K562 (cell line): ENCODE data around the gene CES1. TPM values are rescaled to one million over a fixed set of nuclear protein-coding genes. Genes with fewer than 3 reads are reported as not detected.
"Not testable (repeated sequence)": the region's sequence is repeated elsewhere in the genome, so short reads cannot be mapped to it uniquely, and the experiment has no call there.

Experiments used
- ATAC-seq: fragments of 200-7000 bp; cut with Tn5 transposase; 3 replicates; pipeline ENCODE4 v1.9.1; 2020; ENCODE audit warnings: moderate library complexity
- BruUV-seq: library from RNA; stranded (reverse); fragments of 400-500 nt; replicated peaks from 2 replicates; lab custom pipeline; 2021; lab: Mats Ljungman, UMichigan
- CTCF ChIA-PET: fragments of 300-600 bp; formaldehyde crosslinking; extraction: SDS; loops from one replicate; lab custom pipeline; 2021; ENCODE audit warnings: low intra/inter-chr PET ratio; lab: Yijun Ruan, JAX
- POLR2A ChIA-PET: fragments of 300-600, 350-650 bp; sonication (Branson Sonifier 250); formaldehyde crosslinking; extraction: SDS; loops from one replicate; lab custom pipeline; 2021; ENCODE audit warnings: antibody characterized with exemption, inconsistent platforms; lab: Yijun Ruan, JAX
- DNase-seq, 4 experiments: peaks; one replicate each; pipeline versions ENCODE4 v3.0.0 to v3.0.0-alpha.2; 2011 to 2018; ENCODE audit warnings: low spot score in 3 of 4, mixed read lengths in 3 of 4; ENCODE audit errors: extremely low read depth in 1 of 4
- FAIRE-seq: peaks from 2 replicates; lab custom pipeline; 2011; peaks lifted over from hg19 to GRCh38; lab: Jason Lieb, UNC
- H2AFZ ChIP-seq: 2 replicates; pipeline ENCODE4 v1.6.0; 2011; ENCODE audit warnings: low read depth, low read length, control low read depth, inconsistent platforms
- H3K27ac ChIP-seq: fragments of 200-600 bp; 3 replicates; pipeline ENCODE4 v1.8.0; 2011; ENCODE audit warnings: low read depth, mild to moderate bottlenecking, control low read depth, inconsistent platforms, low read length, moderate library complexity, mixed read lengths; ENCODE audit errors: extremely low read depth
- H3K27me3 ChIP-seq, 2 experiments: fragments of 300-600 bp in 1 of 2; 2 replicates in 1 of 2; 3 replicates in 1 of 2; pipeline versions ENCODE4 v1.6.0 to v1.8.0; 2011; ENCODE audit warnings: inconsistent platforms in 2 of 2, low read length in 2 of 2, mild to moderate bottlenecking in 1 of 2, mixed read lengths in 1 of 2, moderate library complexity in 1 of 2; ENCODE audit not compliant: control insufficient read depth in 2 of 2, insufficient read depth in 2 of 2
- H3K36me3 ChIP-seq: fragments of 300-600 bp; 3 replicates; pipeline ENCODE4 v1.8.0; 2011; ENCODE audit warnings: mild to moderate bottlenecking, low read length, inconsistent platforms; ENCODE audit not compliant: control insufficient read depth, insufficient read depth
- H3K4me1 ChIP-seq, 2 experiments: fragments of 200-600 bp in 1 of 2; replicated peaks in 1 of 2; 2 replicates in 1 of 2; 3 replicates in 1 of 2; pipeline versions ENCODE4 v1.5.1 to v1.8.0; 2011; ENCODE audit warnings: inconsistent platforms in 2 of 2, low read length in 2 of 2, mild to moderate bottlenecking in 1 of 2, mixed read lengths in 1 of 2, moderate library complexity in 1 of 2; ENCODE audit not compliant: control insufficient read depth in 2 of 2, insufficient read depth in 2 of 2
- H3K4me2 ChIP-seq: 2 replicates; pipeline ENCODE4 v1.6.1; 2011; ENCODE audit warnings: low read length, control low read depth, inconsistent platforms, mixed read lengths; ENCODE audit not compliant: insufficient read depth
- H3K4me3 ChIP-seq: fragments of 200-600 bp; sonication (generic), shearing (Covaris generic); 2 replicates; pipeline ENCODE4 v1.5.1; 2016; ENCODE audit warnings: control low read depth, inconsistent platforms
- H3K79me2 ChIP-seq: fragments of 200-600 bp; 3 replicates; pipeline ENCODE4 v1.8.0; 2011; ENCODE audit warnings: low read length, inconsistent platforms; ENCODE audit not compliant: control insufficient read depth, insufficient read depth
- H3K9ac ChIP-seq, 2 experiments: 2 replicates each; pipeline versions ENCODE4 v1.6.0 to v1.6.1; 2011; ENCODE audit warnings: low read depth in 2 of 2, low read length in 2 of 2, control low read depth in 1 of 2, inconsistent platforms in 1 of 2, mild to moderate bottlenecking in 1 of 2, mixed read lengths in 1 of 2; ENCODE audit not compliant: insufficient read depth in 1 of 2
- H3K9me1 ChIP-seq: one replicate; pipeline ENCODE4 v1.6.0; 2011; ENCODE audit warnings: inconsistent platforms, mild to moderate bottlenecking, low read length, moderate library complexity; ENCODE audit not compliant: control insufficient read depth, insufficient read depth
- H3K9me3 ChIP-seq: replicated peaks from 2 replicates; pipeline ENCODE4 v1.5.1; 2011; ENCODE audit warnings: low read depth, low read length, inconsistent platforms; ENCODE audit not compliant: control insufficient read depth, insufficient read depth
- H4K20me1 ChIP-seq: replicated peaks from 2 replicates; pipeline ENCODE4 v1.6.1; 2011; ENCODE audit warnings: low read length, inconsistent platforms, mixed read lengths; ENCODE audit not compliant: control insufficient read depth, insufficient read depth
- CBX5 ChIP-seq: IDR thresholded peaks from 2 replicates; pipeline ENCODE4 v1.6.1; 2014; ENCODE audit warnings: low read depth, borderline replicate concordance
- CEBPG ChIP-seq, 3 experiments: fragments of 200-800 bp in 1 of 3; sonication (Bioruptor generic) in 1 of 3; sonication (generic) in 1 of 3; formaldehyde crosslinking in 1 of 3; IDR thresholded peaks in 2 of 3; conservative IDR thresholded peaks in 1 of 3; 2 replicates each; pipeline versions ENCODE4 v1.6.1 to v1.8.0; 2016 to 2022; ENCODE audit warnings: missing compliant biosample characterization in 2 of 3, missing genetic modification characterization in 2 of 3, mild to moderate bottlenecking in 1 of 3, missing genetic modification reagents in 1 of 3
- FOXA1 ChIP-seq: fragments of 450-650 bp; IDR thresholded peaks from 2 replicates; pipeline ENCODE4 v1.6.1; 2016; ENCODE audit warnings: mild to moderate bottlenecking, borderline replicate concordance
- LCOR ChIP-seq: sonication (generic); formaldehyde crosslinking; IDR thresholded peaks from 2 replicates; pipeline ENCODE4 v1.8.0; 2022; ENCODE audit warnings: mild to moderate bottlenecking, missing genetic modification reagents
- PBX2 ChIP-seq, 2 experiments: IDR thresholded peaks in 1 of 2; conservative IDR thresholded peaks in 1 of 2; 2 replicates each; pipeline ENCODE4 v1.6.1; 2016; ENCODE audit warnings: low read depth in 2 of 2, mild to moderate bottlenecking in 1 of 2, missing compliant biosample characterization in 1 of 2, missing genetic modification characterization in 1 of 2, moderate library complexity in 1 of 2
- RAD51 ChIP-seq: fragments of 450-650 bp; IDR thresholded peaks from 2 replicates; pipeline ENCODE4 v1.7.1; 2016; ENCODE audit warnings: low read depth, mild to moderate bottlenecking, borderline replicate concordance
- TCF7L2 ChIP-seq: fragments of 150-350 bp; IDR thresholded peaks from 2 replicates; pipeline ENCODE4 v1.6.1; 2016; ENCODE audit warnings: low read depth, mild to moderate bottlenecking, low read length, moderate library complexity
- ZNF324 ChIP-seq: fragments of 250-450 bp; sonication (Bioruptor Pico); IDR thresholded peaks from 2 replicates; pipeline ENCODE4 v1.4.0; 2020; ENCODE audit warnings: mild to moderate bottlenecking
- ZNF512 ChIP-seq: IDR thresholded peaks from 2 replicates; pipeline ENCODE4 v1.6.1; 2016; ENCODE audit warnings: missing genetic modification characterization, missing compliant biosample characterization
- ZNF695 ChIP-seq: fragments of 450-650 bp; formaldehyde crosslinking; IDR thresholded peaks from 2 replicates; pipeline ENCODE4 v1.4.0; 2020; ENCODE audit warnings: mild to moderate bottlenecking, moderate library complexity
- WGBS: fragments of 100-300 bp; shearing (Covaris generic); methylation state at CpG from one replicate; pipeline ENCODE4 v1.1.6; 2016; ENCODE audit warnings: low coverage, mixed read lengths; ENCODE audit not compliant: insufficient coverage; ENCODE audit errors: missing lambda C conversion rate; 5-methylcytosine and 5-hydroxymethylcytosine counted together
- in situ Hi-C: fragments of 300-500 bp; cut with MboI; formaldehyde crosslinking; loops from 4 replicates; pipeline ENCODE4 v1.15.0; 2018; ENCODE audit warnings: inconsistent platforms, mixed read lengths
- intact Hi-C: fragments of 100-400 bp; cut with micrococcal nuclease; formaldehyde crosslinking; loops from 2 replicates; pipeline ENCODE4 v1.14.2; 2022
- polyA plus RNA-seq, 8 experiments: library from polyadenylated mRNA; depleted of rRNA in 4 of 8; stranded (reverse) in 5 of 8; unstranded in 3 of 8; fragments of >200 nt; fragmentation: Nextera tagmentation in 2 of 8; fragmentation: Illumina TruSeq in 1 of 8; extraction: Ambion mirVana in 2 of 8; extraction: Trizol in 1 of 8; gene quantifications; 2 replicates each; pipeline versions ENCODE4 v1.2.1 to v1.2.3, GENCODE V29; 2011 to 2014; ENCODE audit warnings: inconsistent platforms in 1 of 8, missing spikeins in 1 of 8
- total RNA-seq, 7 experiments: library from RNA; depleted of rRNA in 6 of 7; stranded (reverse); fragments of >200 nt in 6 of 7; fragmentation: Illumina TruSeq in 2 of 7; extraction: Trizol in 2 of 7; gene quantifications; 2 replicates each; pipeline versions ENCODE4 v1.2.1 to v1.2.3, GENCODE V29; 2011 to 2021; ENCODE audit warnings: low replicate concordance in 1 of 7

Gene CES1
- total and polyA plus RNA-seq, 9 of the 15 experiments (the other 6 are each of a cell fraction or from before 2014, with no cell fraction given): 0.10 to 1.2 (median 0.16) TPM; not detected in 3

DNA sequence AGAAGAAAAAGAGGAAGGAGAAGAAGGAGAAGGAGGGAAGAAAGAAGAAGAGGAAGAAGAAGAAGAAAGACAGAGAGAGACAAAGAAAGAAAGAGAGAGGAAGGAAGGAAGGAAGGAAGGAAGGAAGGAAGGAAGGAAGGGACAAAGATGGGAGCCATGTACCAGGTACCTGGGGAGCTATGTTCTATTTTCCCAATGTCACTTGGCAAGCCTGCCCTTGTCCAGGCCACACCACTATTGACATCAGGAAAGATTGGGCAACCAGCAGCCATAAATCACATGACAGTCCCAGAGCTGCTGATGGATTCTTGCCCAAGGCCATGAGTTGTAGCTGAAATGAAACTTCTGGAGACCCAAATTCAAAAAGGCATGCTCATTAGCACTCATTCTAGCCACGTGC lies 2.7 kb upstream of the CES1 start (continued):
- TF ChIP-seq ZNF512 (tag) (peak; percentile 78), LCOR (no peak), CEBPG (CRISPR knock-in tag; IDR thresholded peaks at IDR 0.05) (no peak), CEBPG (tag; conservative IDR thresholded peaks at IDR 0.05 in 1 of 2, IDR thresholded peaks at IDR 0.05 in 1 of 2) (peak; percentile 63 to 67), ZNF695 (CRISPR knock-in tag) (no peak), TCF7L2 (no peak), PBX2 (CRISPR knock-in tag; IDR thresholded peaks at IDR 0.05; ENCODE audit: low read depth) (no peak), PBX2 (tag; conservative IDR thresholded peaks at IDR 0.05; ENCODE audit: low read depth) (peak; percentile 84), FOXA1 (no peak), ZNF324 (CRISPR knock-in tag) (no peak), RAD51 (no peak), CBX5 (no peak)
- TF ChIP-seq, all 486 proteins: peak for 6

- in situ Hi-C loops, H3K36me3 ChIP-seq, POLR2A ChIA-PET, ATAC-seq, FAIRE-seq, H2AFZ ChIP-seq, H3K4me3 ChIP-seq, H3K4me1 ChIP-seq, intact Hi-C loops, H3K9ac ChIP-seq, BruUV-seq, H3K27ac ChIP-seq, H3K9me1 ChIP-seq, H3K9me3 ChIP-seq, CTCF ChIA-PET, H4K20me1 ChIP-seq, H3K79me2 ChIP-seq, DNase-seq, H3K4me2 ChIP-seq: not testable (repeated sequence)
- 19% methylated on average over 3 of the region's 3 CpGs for WGBS
- peaks cover 5 to 16% of the 10 kb centered on the region in 2 experiments; a peak in 4 of 5 replicates for H3K27me3 ChIP-seq
These were observed 2.3 kb upstream of the CES1 start for GRCh38 chr16:55835173-55835572.
